HCT116 (cell line): Measurements from ENCODE around the gene GLUD1. TPM values are rescaled to one million over a fixed set of nuclear protein-coding genes. Genes with fewer than 3 reads are reported as not detected.

ENCODE experiments used
- ATAC-seq: fragments of 200-7000 bp; cut with Tn5 transposase; 2 replicates; pipeline ENCODE4 v1.9.1; 2020; ENCODE audit warnings: mild to moderate bottlenecking, moderate library complexity
- BruUV-seq: library from RNA; stranded (reverse); fragments of 400-500 nt; replicated peaks from 2 replicates; lab custom pipeline; 2021; lab: Mats Ljungman, UMichigan
- CTCF ChIA-PET: fragments of 300-600 bp; sonication (Branson Sonifier 250); formaldehyde crosslinking; loops from one replicate; lab custom pipeline; 2021; ENCODE audit warnings: antibody characterized with exemption; lab: Charles Lee
- POLR2A ChIA-PET: fragments of 300-600, 350-600 bp; sonication (Branson Sonifier 250); formaldehyde crosslinking; loops from one replicate; lab custom pipeline; 2021; ENCODE audit warnings: antibody characterized with exemption; lab: Charles Lee
- RAD21 ChIA-PET, 2 experiments: fragments of 300-600 bp; sonication (Branson Sonifier 250); formaldehyde crosslinking; loops; one replicate each; lab custom pipeline; 2023; ENCODE audit warnings: low total read pairs in 2 of 2; ENCODE audit not compliant: uncharacterized antibody in 2 of 2, unreplicated experiment in 2 of 2, low non-redundant PET in 1 of 2; lab: Charles Lee
- DNase-seq: peaks from one replicate; pipeline ENCODE4 v3.0.0-alpha.2; 2010; ENCODE audit warnings: low read depth, low spot score
- H2AFZ ChIP-seq: fragments of 200-600 bp; shearing (Covaris generic), sonication (generic); 2 replicates; pipeline ENCODE4 v1.6.1; 2017; ENCODE audit warnings: low read depth, mixed run types, mixed read lengths, antibody characterized with exemption, low read length; ENCODE audit not compliant: poor library complexity, severe bottlenecking
- H3K27ac ChIP-seq: 2 replicates; pipeline ENCODE4 v1.5.1; 2012; ENCODE audit warnings: low read depth, low read length
- H3K27me3 ChIP-seq: fragments of 200-600 bp; sonication (generic); 2 replicates; pipeline ENCODE4 v1.6.1; 2016; ENCODE audit warnings: mixed run types, low read length, mixed read lengths; ENCODE audit not compliant: insufficient read depth
- H3K36me3 ChIP-seq, 2 experiments: fragments of 200-500 bp in 1 of 2; fragments of 200-600 bp in 1 of 2; sonication (Bioruptor generic) in 1 of 2; sonication (generic) in 1 of 2; 2 replicates each; pipeline versions ENCODE4 v1.5.1 to v1.6.1; 2014 to 2016; ENCODE audit warnings: low read length in 2 of 2, inconsistent platforms in 1 of 2, mixed read lengths in 1 of 2, mixed run types in 1 of 2; ENCODE audit not compliant: insufficient read depth in 2 of 2, control insufficient read depth in 1 of 2
- H3K4me1 ChIP-seq, 2 experiments: fragments of 200-600 bp in 1 of 2; sonication (generic) in 1 of 2; 2 replicates each; pipeline versions ENCODE4 v1.5.1 to v1.6.1; 2012 to 2017; ENCODE audit warnings: low read length in 2 of 2, inconsistent platforms in 1 of 2, mild to moderate bottlenecking in 1 of 2, mixed read lengths in 1 of 2, mixed run types in 1 of 2, moderate library complexity in 1 of 2; ENCODE audit not compliant: insufficient read depth in 2 of 2, control insufficient read depth in 1 of 2
- H3K4me2 ChIP-seq: fragments of 200-600 bp; sonication (generic); 2 replicates; pipeline ENCODE4 v1.6.1; 2017; ENCODE audit warnings: mixed run types, low read length, mixed read lengths
- H3K4me3 ChIP-seq, 2 experiments: fragments of 200-600 bp in 1 of 2; sonication (generic) in 1 of 2; replicated peaks in 1 of 2; 2 replicates each; pipeline ENCODE4 v1.5.1; 2011 to 2016; ENCODE audit warnings: low read length in 2 of 2, control low read depth in 1 of 2, low read depth in 1 of 2, mild to moderate bottlenecking in 1 of 2, mixed read lengths in 1 of 2, mixed run types in 1 of 2
- H3K79me2 ChIP-seq: fragments of 200-600 bp; sonication (generic); 2 replicates; pipeline ENCODE4 v1.6.1; 2017; ENCODE audit warnings: mild to moderate bottlenecking, mixed run types, low read length, moderate library complexity, mixed read lengths; ENCODE audit not compliant: insufficient read depth
- H3K9ac ChIP-seq: fragments of 200-600 bp; sonication (generic); 2 replicates; pipeline ENCODE4 v1.6.1; 2016; ENCODE audit warnings: low read length, mixed read lengths
- H3K9me2 ChIP-seq: fragments of 200-600 bp; sonication (generic), shearing (Covaris generic); 2 replicates; pipeline ENCODE4 v1.6.1; 2017; ENCODE audit warnings: mixed run types, mild to moderate bottlenecking, moderate library complexity; ENCODE audit not compliant: insufficient read depth
- H3K9me3 ChIP-seq, 2 experiments: fragments of 200-500 bp in 1 of 2; fragments of 200-600 bp in 1 of 2; sonication (Bioruptor generic) in 1 of 2; sonication (generic) in 1 of 2; 2 replicates each; pipeline ENCODE4 v1.6.1; 2014 to 2017; ENCODE audit warnings: low read length in 2 of 2, mixed read lengths in 2 of 2, inconsistent platforms in 1 of 2, low read depth in 1 of 2, mild to moderate bottlenecking in 1 of 2, mixed run types in 1 of 2, moderate library complexity in 1 of 2; ENCODE audit not compliant: control insufficient read depth in 1 of 2, insufficient read depth in 1 of 2
- H4K20me1 ChIP-seq: fragments of 200-600 bp; sonication (generic), shearing (Covaris generic); 2 replicates; pipeline ENCODE4 v1.6.1; 2017; ENCODE audit warnings: mixed run types, mild to moderate bottlenecking, moderate library complexity; ENCODE audit not compliant: insufficient read depth
- ATF3 ChIP-seq: IDR thresholded peaks from 2 replicates; pipeline ENCODE4 v1.6.1; 2012
- CBX3 ChIP-seq: IDR thresholded peaks from 2 replicates; pipeline ENCODE4 v1.6.1; 2012; ENCODE audit warnings: low read depth
- CEBPB ChIP-seq: IDR thresholded peaks from 2 replicates; pipeline ENCODE4 v1.6.1; 2012; ENCODE audit warnings: low read depth
- EGR1 ChIP-seq: IDR thresholded peaks from 2 replicates; pipeline ENCODE4 v1.6.1; 2012; ENCODE audit warnings: low read depth
- ELF1 ChIP-seq: IDR thresholded peaks from 2 replicates; pipeline ENCODE4 v1.6.1; 2012; ENCODE audit warnings: low read depth, borderline replicate concordance
- EZH2phosphoT487 ChIP-seq: fragments of 200-600 bp; IDR thresholded peaks from 2 replicates; pipeline ENCODE4 v1.6.1; 2018; ENCODE audit warnings: antibody characterized with exemption, borderline replicate concordance
- FOSL1 ChIP-seq: IDR thresholded peaks from 2 replicates; pipeline ENCODE4 v1.6.1; 2012; ENCODE audit warnings: low read depth
- JUND ChIP-seq: IDR thresholded peaks from 2 replicates; pipeline ENCODE4 v1.6.1; 2012
- POLR2AphosphoS5 ChIP-seq: IDR thresholded peaks from 2 replicates; pipeline ENCODE4 v1.6.1; 2011; ENCODE audit warnings: mild to moderate bottlenecking, low read depth, low read length, moderate library complexity
- SIN3A ChIP-seq: IDR thresholded peaks from 2 replicates; pipeline ENCODE4 v1.6.1; 2012; ENCODE audit warnings: low read depth
- TCF7L2 ChIP-seq: IDR thresholded peaks from 2 replicates; pipeline ENCODE4 v1.7.0; 2011; ENCODE audit warnings: borderline replicate concordance, inconsistent platforms; ENCODE audit not compliant: insufficient read depth, insufficient read length; ENCODE audit errors: extremely low read depth
- ZFX ChIP-seq: fragments of 450-650 bp; IDR thresholded peaks from 2 replicates; pipeline ENCODE4 v1.6.1; 2017
- ZNF274 ChIP-seq: fragments of 200-500 bp; sonication (Bioruptor generic); IDR thresholded peaks from 2 replicates; pipeline ENCODE4 v1.6.1; 2014; ENCODE audit warnings: mild to moderate bottlenecking, low read depth, low read length, inconsistent platforms
- intact Hi-C: fragments of 100-400 bp; cut with micrococcal nuclease; formaldehyde crosslinking; loops from 2 replicates; pipeline ENCODE4 v1.10.0; 2022
- total RNA-seq: library from RNA; stranded (reverse); gene quantifications from one replicate; pipeline ENCODE4 v1.2.1, GENCODE V29; 2021; ENCODE audit not compliant: unreplicated experiment
- TF ChIP-seq, protein P1 (sequence below): IDR thresholded peaks from 2 replicates; pipeline ENCODE4 v1.6.1; 2012
- TF ChIP-seq, protein P2 (sequence below): IDR thresholded peaks from 2 replicates; pipeline ENCODE4 v1.6.1; 2012; ENCODE audit warnings: low read depth
- TF ChIP-seq, protein P3 (sequence below): IDR thresholded peaks from 2 replicates; pipeline ENCODE4 v1.6.1; 2011; ENCODE audit warnings: mild to moderate bottlenecking, low read length, moderate library complexity; ENCODE audit not compliant: insufficient replicate concordance; ENCODE audit errors: extremely low read depth

GLUD1 gene
- total RNA-seq, 1 experiment from 2014 or later: 131 TPM

GRCh38 chr10:87064651-87065050 lies 30.0 kb downstream of the GLUD1 start:
- Histone ChIP-seq H4K20me1 (no peaks in the 10 kb centered on the region), H3K79me2 (0 out of 2 replicates have a peak, but pooled peaks cover 3% of the 10 kb centered on the region), H3K27me3 (no peaks in the 10 kb centered on the region), H3K36me3 (peaks cover 44 to 51% of the 10 kb centered on the region in 2 experiments)
- DNase-seq: no peak
- ATAC-seq: no peak
- CTCF ChIA-PET: no interaction called here
- intact Hi-C loops: no loop called here
- TF ChIP-seq FOSL1 (no peak), EZH2phosphoT487 (no peak), CBX3 (no peak), CEBPB (no peak), ELF1 (no peak), ZNF274 (no peak), TCF7L2 (no peak), POLR2AphosphoS5 (no peak), ZFX (no peak), SIN3A (no peak), JUND (no peak), EGR1 (no peak), ATF3 (no peak)
- TF ChIP-seq, protein P1, sequence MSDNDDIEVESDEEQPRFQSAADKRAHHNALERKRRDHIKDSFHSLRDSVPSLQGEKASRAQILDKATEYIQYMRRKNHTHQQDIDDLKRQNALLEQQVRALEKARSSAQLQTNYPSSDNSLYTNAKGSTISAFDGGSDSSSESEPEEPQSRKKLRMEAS: no peak
- TF ChIP-seq, protein P2, sequence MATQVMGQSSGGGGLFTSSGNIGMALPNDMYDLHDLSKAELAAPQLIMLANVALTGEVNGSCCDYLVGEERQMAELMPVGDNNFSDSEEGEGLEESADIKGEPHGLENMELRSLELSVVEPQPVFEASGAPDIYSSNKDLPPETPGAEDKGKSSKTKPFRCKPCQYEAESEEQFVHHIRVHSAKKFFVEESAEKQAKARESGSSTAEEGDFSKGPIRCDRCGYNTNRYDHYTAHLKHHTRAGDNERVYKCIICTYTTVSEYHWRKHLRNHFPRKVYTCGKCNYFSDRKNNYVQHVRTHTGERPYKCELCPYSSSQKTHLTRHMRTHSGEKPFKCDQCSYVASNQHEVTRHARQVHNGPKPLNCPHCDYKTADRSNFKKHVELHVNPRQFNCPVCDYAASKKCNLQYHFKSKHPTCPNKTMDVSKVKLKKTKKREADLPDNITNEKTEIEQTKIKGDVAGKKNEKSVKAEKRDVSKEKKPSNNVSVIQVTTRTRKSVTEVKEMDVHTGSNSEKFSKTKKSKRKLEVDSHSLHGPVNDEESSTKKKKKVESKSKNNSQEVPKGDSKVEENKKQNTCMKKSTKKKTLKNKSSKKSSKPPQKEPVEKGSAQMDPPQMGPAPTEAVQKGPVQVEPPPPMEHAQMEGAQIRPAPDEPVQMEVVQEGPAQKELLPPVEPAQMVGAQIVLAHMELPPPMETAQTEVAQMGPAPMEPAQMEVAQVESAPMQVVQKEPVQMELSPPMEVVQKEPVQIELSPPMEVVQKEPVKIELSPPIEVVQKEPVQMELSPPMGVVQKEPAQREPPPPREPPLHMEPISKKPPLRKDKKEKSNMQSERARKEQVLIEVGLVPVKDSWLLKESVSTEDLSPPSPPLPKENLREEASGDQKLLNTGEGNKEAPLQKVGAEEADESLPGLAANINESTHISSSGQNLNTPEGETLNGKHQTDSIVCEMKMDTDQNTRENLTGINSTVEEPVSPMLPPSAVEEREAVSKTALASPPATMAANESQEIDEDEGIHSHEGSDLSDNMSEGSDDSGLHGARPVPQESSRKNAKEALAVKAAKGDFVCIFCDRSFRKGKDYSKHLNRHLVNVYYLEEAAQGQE: no peak
- TF ChIP-seq, protein P3, sequence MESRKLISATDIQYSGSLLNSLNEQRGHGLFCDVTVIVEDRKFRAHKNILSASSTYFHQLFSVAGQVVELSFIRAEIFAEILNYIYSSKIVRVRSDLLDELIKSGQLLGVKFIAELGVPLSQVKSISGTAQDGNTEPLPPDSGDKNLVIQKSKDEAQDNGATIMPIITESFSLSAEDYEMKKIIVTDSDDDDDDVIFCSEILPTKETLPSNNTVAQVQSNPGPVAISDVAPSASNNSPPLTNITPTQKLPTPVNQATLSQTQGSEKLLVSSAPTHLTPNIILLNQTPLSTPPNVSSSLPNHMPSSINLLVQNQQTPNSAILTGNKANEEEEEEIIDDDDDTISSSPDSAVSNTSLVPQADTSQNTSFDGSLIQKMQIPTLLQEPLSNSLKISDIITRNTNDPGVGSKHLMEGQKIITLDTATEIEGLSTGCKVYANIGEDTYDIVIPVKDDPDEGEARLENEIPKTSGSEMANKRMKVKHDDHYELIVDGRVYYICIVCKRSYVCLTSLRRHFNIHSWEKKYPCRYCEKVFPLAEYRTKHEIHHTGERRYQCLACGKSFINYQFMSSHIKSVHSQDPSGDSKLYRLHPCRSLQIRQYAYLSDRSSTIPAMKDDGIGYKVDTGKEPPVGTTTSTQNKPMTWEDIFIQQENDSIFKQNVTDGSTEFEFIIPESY: no peak
- TF ChIP-seq, all 23 proteins: peak for 0
- Histone ChIP-seq H3K9me2 (no peaks in the 10 kb centered on the region), H2AFZ (no peak overlapping the region), H3K27ac (no peak overlapping the region), H3K4me3 (no peak overlapping the region), H3K4me2 (no peak overlapping the region), H3K9me3 (no peaks in the 10 kb centered on the region), H3K4me1 (no peaks in the 10 kb centered on the region), H3K9ac (no peak overlapping the region)
- no TSS peak for BruUV-seq
- ChIA-PET POLR2A (no interaction called here), RAD21 (no interaction called here)
